Fibroblast of mammary gland (primary cell): Measurements from ENCODE around the gene TXNDC8.
"Not testable (repeated sequence)": the region's sequence is repeated elsewhere in the genome, so short reads cannot be mapped to it uniquely, and the experiment has no call there.

Source experiments
- DNase-seq: peaks from one replicate; pipeline ENCODE4 v3.0.0-alpha.2; 2010; ENCODE audit warnings: low read depth
- H3K4me3 ChIP-seq: 2 replicates; pipeline ENCODE4 v1.5.1; 2011; ENCODE audit warnings: low read depth, mild to moderate bottlenecking, low read length, moderate library complexity; ENCODE audit not compliant: control insufficient read depth
- TF ChIP-seq, protein P1 (sequence below): conservative IDR thresholded peaks from 2 replicates; pipeline ENCODE4 v1.5.1; 2011; ENCODE audit warnings: low read depth, low read length, inconsistent platforms; ENCODE audit not compliant: control insufficient read depth, insufficient read depth

Gene TXNDC8

DNA sequence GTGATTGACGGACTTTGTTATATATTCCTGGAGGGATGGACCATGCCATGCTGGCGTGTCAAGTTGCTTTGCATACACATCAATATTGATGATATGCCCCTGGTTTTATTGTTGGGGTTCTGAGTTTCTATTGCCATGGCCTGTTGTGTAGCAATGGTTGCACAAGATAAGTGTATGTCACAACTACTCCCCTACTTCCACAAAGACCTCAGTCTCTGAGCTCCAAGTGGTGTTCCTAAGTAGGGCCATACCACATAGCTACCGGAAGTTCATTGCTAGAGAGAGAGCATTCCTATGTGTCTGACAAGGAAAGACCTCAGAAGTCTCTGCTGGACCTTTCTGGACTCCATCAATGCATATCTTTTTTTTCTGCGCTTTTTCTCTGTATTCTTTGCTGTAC is 19.8 kb downstream of the TXNDC8 start:
- TF ChIP-seq, protein P1, sequence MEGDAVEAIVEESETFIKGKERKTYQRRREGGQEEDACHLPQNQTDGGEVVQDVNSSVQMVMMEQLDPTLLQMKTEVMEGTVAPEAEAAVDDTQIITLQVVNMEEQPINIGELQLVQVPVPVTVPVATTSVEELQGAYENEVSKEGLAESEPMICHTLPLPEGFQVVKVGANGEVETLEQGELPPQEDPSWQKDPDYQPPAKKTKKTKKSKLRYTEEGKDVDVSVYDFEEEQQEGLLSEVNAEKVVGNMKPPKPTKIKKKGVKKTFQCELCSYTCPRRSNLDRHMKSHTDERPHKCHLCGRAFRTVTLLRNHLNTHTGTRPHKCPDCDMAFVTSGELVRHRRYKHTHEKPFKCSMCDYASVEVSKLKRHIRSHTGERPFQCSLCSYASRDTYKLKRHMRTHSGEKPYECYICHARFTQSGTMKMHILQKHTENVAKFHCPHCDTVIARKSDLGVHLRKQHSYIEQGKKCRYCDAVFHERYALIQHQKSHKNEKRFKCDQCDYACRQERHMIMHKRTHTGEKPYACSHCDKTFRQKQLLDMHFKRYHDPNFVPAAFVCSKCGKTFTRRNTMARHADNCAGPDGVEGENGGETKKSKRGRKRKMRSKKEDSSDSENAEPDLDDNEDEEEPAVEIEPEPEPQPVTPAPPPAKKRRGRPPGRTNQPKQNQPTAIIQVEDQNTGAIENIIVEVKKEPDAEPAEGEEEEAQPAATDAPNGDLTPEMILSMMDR, result no peak

GRCh38 chr9:110316261-110317075 is 21.2 kb downstream of the TXNDC8 start:
- TF ChIP-seq, protein P1, result no peak
- H3K4me3 ChIP-seq, result no peak overlapping the region
- peak; percentile 23 for DNase-seq

More for the DNA sequence above, 19.8 kb downstream of the TXNDC8 start:
- DNase-seq, result no peak
- no peak overlapping the region for H3K4me3 ChIP-seq

DNA sequence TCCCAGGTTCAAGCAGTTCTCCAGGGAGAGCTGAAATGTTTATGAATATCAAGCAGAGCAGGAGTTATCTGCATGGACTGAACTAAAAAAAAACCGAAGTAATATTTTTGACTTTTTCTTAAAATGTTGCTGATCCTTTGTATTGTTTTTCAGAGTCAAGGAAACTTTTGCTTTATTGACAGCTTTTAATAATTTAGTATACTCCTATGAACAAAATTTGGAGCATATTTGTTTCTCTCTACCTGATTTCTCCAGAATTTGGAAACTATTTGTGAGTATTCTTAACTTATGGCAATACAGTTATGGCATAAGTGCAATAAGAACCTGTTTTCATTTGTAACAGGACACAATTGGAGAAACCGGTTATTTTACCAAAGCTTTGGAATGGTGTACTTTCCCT is 25.7 kb downstream of the TXNDC8 start:
- H3K4me3 ChIP-seq, DNase-seq: not testable (repeated sequence)

DNA sequence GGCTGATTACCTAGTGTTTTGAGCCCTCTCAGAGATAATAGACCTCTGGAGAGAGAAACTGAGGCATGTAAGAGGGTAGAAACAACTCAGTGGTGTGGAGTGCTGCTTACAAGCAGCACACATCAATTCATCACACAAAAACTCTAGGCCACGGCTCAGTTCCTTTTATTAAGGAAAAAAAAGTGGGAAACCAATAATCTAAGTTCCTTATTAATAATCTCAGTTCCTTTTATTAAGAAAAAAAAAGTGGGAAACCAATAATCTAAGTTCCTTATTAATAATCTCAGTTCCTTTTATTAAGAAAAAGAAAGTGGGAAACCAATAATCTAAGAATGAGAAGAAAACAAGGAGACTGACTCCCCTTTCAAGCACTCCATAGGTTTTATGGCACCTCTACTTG is 28.0 kb downstream of the TXNDC8 start:
- DNase-seq, result no peak
- H3K4me3 ChIP-seq, result no peak overlapping the region
- TF ChIP-seq, protein P1, result no peak

DNA sequence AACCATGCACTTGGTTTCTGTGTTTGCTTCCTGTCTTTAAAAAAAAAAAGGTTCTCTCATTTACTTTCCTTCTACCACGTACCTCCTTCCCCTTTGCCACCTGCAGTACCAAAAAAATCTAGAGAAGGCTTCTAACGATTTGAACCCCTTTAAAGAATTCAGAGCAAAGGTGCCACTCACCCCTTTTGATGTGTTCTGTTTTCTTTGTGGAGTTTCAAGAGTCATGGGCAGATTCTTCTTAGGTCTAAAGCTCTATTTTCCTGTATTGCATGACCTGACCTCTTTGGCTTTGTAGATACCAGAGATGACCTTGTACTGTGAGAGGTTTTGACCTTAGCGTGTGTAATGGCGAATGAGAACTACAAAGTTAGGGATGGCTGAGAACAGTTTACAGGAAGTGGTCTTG is 29.0 kb downstream of the TXNDC8 start:
- H3K4me3 ChIP-seq, result no peak overlapping the region
- TF ChIP-seq, protein P1, result no peak
- DNase-seq, result no peak

GRCh38 chr9:110307191-110307590 is 30.5 kb downstream of the TXNDC8 start:
- TF ChIP-seq, protein P1, result no peak
- no peak overlapping the region for H3K4me3 ChIP-seq
- no peak for DNase-seq

DNA sequence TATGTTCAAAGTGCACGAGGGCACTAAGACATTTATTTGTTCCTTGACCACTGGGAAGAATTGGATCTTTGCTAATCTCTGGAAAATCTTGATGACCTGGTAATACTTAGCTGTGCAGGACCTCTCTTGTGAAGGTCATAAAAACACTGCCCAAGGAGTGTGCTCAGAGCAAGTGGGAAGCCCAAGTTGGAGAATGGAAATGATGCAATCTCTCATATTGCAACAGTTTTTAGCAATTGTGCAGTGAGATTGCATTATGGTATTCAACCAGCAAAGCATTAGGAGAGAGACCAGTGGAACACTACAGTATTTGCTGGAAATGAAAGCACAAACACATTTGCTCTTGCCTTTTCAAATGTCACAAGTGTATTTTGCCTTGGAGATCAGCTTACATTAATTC is 34.5 kb downstream of the TXNDC8 start:
- H3K4me3 ChIP-seq, result no peak overlapping the region
- DNase-seq, result peak; percentile 72
- TF ChIP-seq, protein P1, result no peak
